ENCODE measurements around the gene ARAP2.

Gene ARAP2

DNA sequence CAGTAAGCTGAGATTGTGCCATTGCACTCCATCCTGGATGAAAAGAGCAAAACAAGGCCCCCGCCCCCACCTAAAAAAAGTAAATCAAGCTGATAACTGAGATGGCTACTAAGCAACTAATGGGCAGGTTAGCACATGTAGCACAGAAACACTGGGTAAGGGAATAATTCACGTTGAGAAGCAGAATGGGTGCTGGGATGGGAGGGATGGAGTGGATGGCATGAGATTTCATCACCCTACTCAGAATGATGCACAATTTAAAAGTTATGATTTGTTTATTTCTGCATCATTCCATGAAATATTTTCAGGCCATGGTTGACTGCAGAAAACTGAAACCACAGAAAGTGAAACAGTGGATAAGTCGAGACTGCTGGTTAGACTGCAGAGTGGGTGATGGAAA is 224.0 kb downstream of the ARAP2 start:
- Histone ChIP-seq H2AFZ (ENCODE audit: low read length) (no peak overlapping the region), H3K14ac (ENCODE audit: low read length) (no peak overlapping the region), H3K27me3 (ENCODE audit: control insufficient read depth in 3 of 3, insufficient read depth in 3 of 3, low read depth in 1 of 3, low read length in 3 of 3) (no peaks in the 10 kb centered on the region), H2BK120ac (ENCODE audit: low read depth, low read length) (no peak overlapping the region), H3K9ac (ENCODE audit: low read depth, low read length, poor library complexity) (no peak overlapping the region), H3K4ac (ENCODE audit: low read length) (no peak overlapping the region), H3K18ac (ENCODE audit: low read length) (no peak overlapping the region), H3K9me3 (replicated peaks in 1 of 2; ENCODE audit: control insufficient read depth in 2 of 2, insufficient read depth in 1 of 2, low read depth in 1 of 2, low read length in 2 of 2) (no peaks in the 10 kb centered on the region), H3K4me2 (ENCODE audit: insufficient read depth, low read length, poor library complexity, severe bottlenecking) (no peak overlapping the region), H4K91ac (ENCODE audit: low read depth, low read length, poor library complexity) (no peak overlapping the region), H3K36me3 (replicated peaks in 1 of 2; ENCODE audit: control insufficient read depth in 2 of 2, insufficient read depth in 2 of 2, low read length in 2 of 2) (no peaks in the 10 kb centered on the region), H2BK12ac (ENCODE audit: low read length) (no peak overlapping the region), H3K23ac (ENCODE audit: low read depth, low read length, poor library complexity) (no peak overlapping the region), H4K8ac (ENCODE audit: low read depth, low read length) (no peak overlapping the region), H2AK5ac (ENCODE audit: low read depth, low read length) (no peak overlapping the region), H2BK15ac (ENCODE audit: low read length) (no peak overlapping the region), H3K4me1 (ENCODE audit: control insufficient read depth in 2 of 2, insufficient read depth in 1 of 2, low read depth in 1 of 2, low read length in 2 of 2) (no peaks in the 10 kb centered on the region), H3K79me1 (ENCODE audit: low read depth, low read length) (no peaks in the 10 kb centered on the region), H3K4me3 (ENCODE audit: low read length in 2 of 2) (no peak overlapping the region), H2BK5ac (ENCODE audit: low read length) (no peak overlapping the region), H3K27ac (replicated peaks; ENCODE audit: low read length) (no peak overlapping the region)
- no CpG with 5 or more reads among the region's 3 CpGs for WGBS, 2 donors (ENCODE audit: extremely low coverage in 2 of 2, insufficient read length in 2 of 2, insufficient replicate concordance in 1 of 2)
- DNase-seq (ENCODE audit: low spot score) = no peak
